ENCODE data around the gene ENKD1. TPM values are rescaled to one million over a fixed set of nuclear protein-coding genes. Genes with fewer than 3 reads are reported as not detected.

ENKD1 gene
- total RNA-seq, 1 experiment from 2014 or later: 22.6 TPM

GRCh38 chr16:67713647-67714273, 47.2 kb upstream of the ENKD1 start:
- peaks cover 12% of the 10 kb centered on the region for H3K4me1 Mint-ChIP-seq (ENCODE audit: low read depth, unreplicated experiment)

GRCh38 chr16:67710607-67711006, 44.1 kb upstream of the ENKD1 start:
- no peak for TF ChIP-seq CTCF (IDR thresholded peaks at IDR 0.05; ENCODE audit: unreplicated experiment)
- Mint-ChIP-seq H3K4me1 (ENCODE audit: low read depth, unreplicated experiment) (no peaks in the 10 kb centered on the region), H3K27me3 (ENCODE audit: unreplicated experiment) (no peaks in the 10 kb centered on the region), H3K4me3 (ENCODE audit: low read depth, unreplicated experiment) (no peak overlapping the region), H3K9me3 (ENCODE audit: low read depth, unreplicated experiment) (no peaks in the 10 kb centered on the region), H3K27ac (ENCODE audit: unreplicated experiment) (no peak overlapping the region), H3K36me3 (ENCODE audit: insufficient read depth, unreplicated experiment) (no peaks in the 10 kb centered on the region)
- CTCF ChIA-PET: no interaction called here
- no TSS peak for BruUV-seq (replicated peaks)
- intact Hi-C loops (cut with micrococcal nuclease; ENCODE audit: unreplicated experiment): no loop called here
- no peak for DNase-seq

More at GRCh38 chr16:67713647-67714273, 47.2 kb upstream of the ENKD1 start:
- Mint-ChIP-seq H3K27me3 (ENCODE audit: unreplicated experiment) (no peaks in the 10 kb centered on the region), H3K9me3 (ENCODE audit: low read depth, unreplicated experiment) (no peaks in the 10 kb centered on the region), H3K4me3 (ENCODE audit: low read depth, unreplicated experiment) (no peak overlapping the region), H3K36me3 (ENCODE audit: insufficient read depth, unreplicated experiment) (peaks cover 6% of the 10 kb centered on the region), H3K27ac (ENCODE audit: unreplicated experiment) (no peak overlapping the region)
- no peak for TF ChIP-seq CTCF (IDR thresholded peaks at IDR 0.05; ENCODE audit: unreplicated experiment)
- BruUV-seq (replicated peaks): no TSS peak
- intact Hi-C loops (cut with micrococcal nuclease; ENCODE audit: unreplicated experiment): no loop called here
- no peak for DNase-seq
- CTCF ChIA-PET: no interaction called here

DNA sequence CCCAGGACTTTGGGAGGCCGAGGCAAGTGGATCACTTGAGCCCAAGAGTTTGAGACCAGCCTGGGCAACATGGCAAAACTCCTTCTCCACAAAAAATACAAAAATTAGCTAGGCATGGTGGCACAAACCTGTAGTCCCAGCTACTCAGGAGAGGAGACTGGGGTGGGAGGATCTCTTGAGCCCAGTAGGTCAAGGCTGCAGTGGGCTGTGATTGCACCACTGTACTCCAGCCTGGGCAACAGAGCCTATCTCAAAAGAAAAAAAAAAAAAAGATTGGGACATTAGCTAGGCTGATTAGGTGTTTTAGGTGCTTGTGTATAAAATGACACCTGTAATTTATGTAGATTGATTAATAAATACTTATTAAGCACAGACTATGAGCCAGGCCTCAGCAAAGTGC, 42.5 kb upstream of the ENKD1 start:
- TF ChIP-seq CTCF (IDR thresholded peaks at IDR 0.05; ENCODE audit: unreplicated experiment): no peak
- intact Hi-C loops (cut with micrococcal nuclease; ENCODE audit: unreplicated experiment): no loop called here
- CTCF ChIA-PET: interaction anchor here (0.5 kb wide), 1 partner anchor 94 kb away, joined by 6 read pairs; no protein-coding TSS in a partner anchor
- DNase-seq: no peak
- no peaks in the 10 kb centered on the region for H3K27me3 Mint-ChIP-seq (ENCODE audit: unreplicated experiment)
- no peak overlapping the region for H3K4me3 Mint-ChIP-seq (ENCODE audit: low read depth, unreplicated experiment)
- no peaks in the 10 kb centered on the region for H3K36me3 Mint-ChIP-seq (ENCODE audit: insufficient read depth, unreplicated experiment)
- H3K9me3 Mint-ChIP-seq (ENCODE audit: low read depth, unreplicated experiment): no peaks in the 10 kb centered on the region
- no TSS peak for BruUV-seq (replicated peaks)
- no peak overlapping the region for H3K27ac Mint-ChIP-seq (ENCODE audit: unreplicated experiment)
- H3K4me1 Mint-ChIP-seq (ENCODE audit: low read depth, unreplicated experiment): no peaks in the 10 kb centered on the region

- H3K27ac Mint-ChIP-seq (ENCODE audit: unreplicated experiment): no peak overlapping the region
- no TSS peak for BruUV-seq (replicated peaks)
- intact Hi-C loops (cut with micrococcal nuclease; ENCODE audit: unreplicated experiment): no loop called here
These were observed 41.8 kb upstream of the ENKD1 start for GRCh38 chr16:67708368-67708771.

More at GRCh38 chr16:67708368-67708771, 41.8 kb upstream of the ENKD1 start:
- no peak for TF ChIP-seq CTCF (IDR thresholded peaks at IDR 0.05; ENCODE audit: unreplicated experiment)
- H3K9me3 Mint-ChIP-seq (ENCODE audit: low read depth, unreplicated experiment): no peaks in the 10 kb centered on the region
- no peaks in the 10 kb centered on the region for H3K27me3 Mint-ChIP-seq (ENCODE audit: unreplicated experiment)
- CTCF ChIA-PET: interaction anchor here (1.0 kb wide), 1 partner anchor 48 kb away, joined by 3 read pairs; the partner anchor contains the start of gene ACD
- no peak overlapping the region for H3K4me3 Mint-ChIP-seq (ENCODE audit: low read depth, unreplicated experiment)
- no peaks in the 10 kb centered on the region for H3K4me1 Mint-ChIP-seq (ENCODE audit: low read depth, unreplicated experiment)
- DNase-seq: no peak
- H3K36me3 Mint-ChIP-seq (ENCODE audit: insufficient read depth, unreplicated experiment): no peaks in the 10 kb centered on the region
